SKM-1 (cell line): ENCODE data around the gene CHIC1.
"Not testable (repeated sequence)": the region's sequence is repeated elsewhere in the genome, so short reads cannot be mapped to it uniquely, and the experiment has no call there.

ENCODE experiments used
- DNase-seq: peaks from one replicate; lab custom pipeline; 2025; ENCODE audit not compliant: unreplicated experiment; lab: John Stamatoyannopoulos, UW

CHIC1 gene

DNA sequence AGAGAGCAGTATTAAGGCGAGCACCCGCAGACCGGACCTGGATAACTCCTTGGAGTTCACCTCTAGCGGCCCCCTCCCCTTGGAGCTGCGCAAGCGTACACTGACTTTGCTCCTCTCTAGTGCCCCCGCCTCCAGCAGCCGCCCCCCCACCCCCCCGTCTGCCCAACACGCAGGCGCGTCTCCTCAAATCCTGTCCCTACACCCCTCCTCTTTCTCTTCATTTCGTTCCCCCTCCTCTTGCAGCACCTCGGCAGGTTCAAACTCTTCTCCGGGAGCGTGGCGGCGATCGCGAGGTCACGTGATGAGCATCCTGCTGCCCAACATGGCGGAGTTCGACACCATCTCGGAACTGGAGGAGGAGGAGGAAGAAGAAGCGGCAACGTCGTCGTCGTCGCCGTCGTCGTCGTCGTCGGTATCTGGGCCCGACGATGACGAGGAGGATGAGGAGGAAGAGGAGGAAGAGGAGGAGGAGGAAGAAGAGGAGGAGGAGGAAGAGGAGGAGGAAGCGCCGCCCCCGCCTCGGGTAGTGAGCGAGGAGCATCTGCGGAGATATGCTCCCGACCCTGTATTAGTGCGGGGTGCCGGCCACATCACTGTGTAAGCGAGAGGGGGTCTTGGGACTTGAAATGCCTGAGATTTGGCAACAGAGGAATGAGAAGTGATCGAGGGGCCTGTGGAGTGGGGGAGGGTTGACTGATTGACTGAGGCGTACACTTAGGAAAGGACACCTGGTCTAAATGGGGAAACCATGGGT is at the start of gene CHIC1:
Gene CHIC1, plus strand, starts transcription at position 214 of the 754 bp plus-strand sequence. Its CDS starts 88 bp downstream, at position 302.
- peak; percentile 45 for DNase-seq

DNA sequence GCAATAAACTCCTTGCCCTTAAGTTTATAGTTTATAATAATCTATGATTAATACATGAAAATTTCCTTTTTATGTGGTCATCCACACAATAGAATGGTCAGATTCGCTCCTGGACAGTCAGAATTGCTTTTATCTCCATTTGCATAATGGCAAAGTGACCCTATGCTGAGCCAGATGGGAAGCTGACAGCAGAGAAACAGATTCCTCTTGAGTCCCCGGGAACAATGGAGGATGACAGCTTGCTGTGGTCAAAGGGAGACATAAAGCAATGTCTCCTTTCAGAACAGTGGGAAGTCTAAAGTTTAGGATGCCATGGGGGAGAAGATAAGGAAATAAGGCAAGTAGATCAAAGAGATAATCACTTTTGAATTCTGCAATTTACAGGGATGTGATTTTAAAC is 40.2 kb upstream of the CHIC1 start:
- not testable (repeated sequence) for DNase-seq

DNA sequence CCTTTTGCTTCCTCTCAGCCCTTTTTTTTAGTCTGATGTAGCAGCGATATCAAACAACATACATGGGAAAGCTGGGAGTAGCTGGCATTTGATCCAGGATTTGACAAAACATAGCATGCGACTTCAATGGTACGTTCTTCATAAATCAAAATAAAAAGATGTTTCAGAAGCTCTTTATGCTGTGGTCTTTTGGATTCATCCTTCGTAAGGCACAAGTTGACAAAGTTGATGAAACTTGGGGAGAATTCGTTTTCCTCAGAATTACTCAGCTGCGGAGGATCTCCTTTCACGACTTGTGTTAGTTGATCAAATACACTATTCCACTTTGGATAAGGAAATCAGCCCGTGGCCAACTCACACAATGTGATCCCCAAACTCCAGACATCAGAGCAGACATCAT is 38.1 kb upstream of the CHIC1 start:
- DNase-seq, result no peak

DNA sequence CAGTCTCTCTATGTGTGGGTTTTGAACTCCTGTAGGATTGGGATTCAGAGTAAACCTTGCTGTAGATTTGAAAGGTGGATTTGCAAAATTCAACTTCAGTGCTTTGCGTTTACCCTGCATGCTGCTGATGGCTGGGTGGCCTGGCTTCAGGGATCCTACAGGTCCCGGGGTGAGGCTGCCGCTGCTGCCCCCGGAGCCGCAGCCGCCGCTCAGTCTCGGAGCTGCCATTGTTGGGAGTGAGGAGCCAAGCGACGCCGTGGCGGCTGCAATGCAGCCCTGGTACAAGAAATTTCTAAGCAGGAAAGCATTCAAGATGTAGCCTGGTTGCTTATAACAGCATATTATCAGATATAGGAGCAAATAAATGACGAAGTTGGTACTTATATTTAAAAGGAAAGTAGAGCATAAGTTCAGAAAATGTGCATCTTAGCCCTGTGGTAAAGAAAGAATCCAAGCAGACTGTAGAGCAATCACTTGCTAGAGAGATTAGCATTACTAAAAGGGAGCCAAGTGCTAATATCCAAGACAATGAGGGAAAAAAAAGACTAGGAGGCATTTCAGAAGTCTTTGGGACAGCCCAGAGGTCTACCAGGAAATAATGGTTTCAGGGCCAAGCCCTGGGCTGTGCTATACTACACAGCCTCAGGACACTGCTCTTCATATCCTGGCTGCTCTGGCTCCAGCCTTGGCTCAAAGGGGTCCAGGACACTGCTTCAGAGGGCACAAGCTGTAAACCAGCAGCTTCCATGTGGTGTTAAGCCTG is 36.9 kb upstream of the CHIC1 start:
- DNase-seq, result no peak

DNA sequence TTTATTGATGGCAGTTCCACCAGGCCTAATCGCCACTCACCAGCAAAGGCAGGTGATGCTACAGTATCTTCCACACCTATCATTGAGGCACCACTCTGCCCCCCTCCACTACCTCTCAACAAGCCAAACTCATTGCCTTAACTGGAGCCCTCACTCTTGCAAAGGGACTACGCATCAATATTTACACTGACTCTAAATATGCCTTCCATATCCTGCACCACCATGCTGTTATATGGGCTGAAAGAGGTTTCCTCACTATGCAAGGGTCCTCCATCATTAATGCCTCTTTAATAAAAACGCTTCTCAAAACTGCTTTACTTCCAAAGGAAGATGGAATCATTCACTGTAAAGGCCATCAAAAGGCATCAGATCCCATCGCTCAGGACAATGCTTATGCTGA is 31.3 kb upstream of the CHIC1 start:
- DNase-seq, result not testable (repeated sequence)

DNA sequence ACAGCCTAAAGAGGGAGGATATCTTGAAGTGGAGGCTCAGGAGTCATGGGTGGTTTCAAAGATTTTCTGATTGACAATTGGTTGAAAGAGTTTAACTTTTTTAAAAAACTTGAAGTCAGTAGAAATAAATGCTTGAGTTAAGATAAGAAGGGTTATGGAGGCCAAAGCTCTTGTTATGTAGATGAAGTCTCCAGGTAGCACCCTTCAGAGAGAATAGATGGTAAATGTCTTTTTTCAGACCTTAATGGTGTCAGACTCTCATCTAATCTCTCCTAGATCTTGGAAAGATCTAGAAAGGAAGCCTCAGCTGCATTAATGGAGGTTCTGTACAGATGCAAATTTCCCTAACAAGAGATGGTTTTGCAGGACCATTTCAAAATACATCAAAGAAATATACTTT is 6.8 kb upstream of the CHIC1 start:
- no peak for DNase-seq

DNA sequence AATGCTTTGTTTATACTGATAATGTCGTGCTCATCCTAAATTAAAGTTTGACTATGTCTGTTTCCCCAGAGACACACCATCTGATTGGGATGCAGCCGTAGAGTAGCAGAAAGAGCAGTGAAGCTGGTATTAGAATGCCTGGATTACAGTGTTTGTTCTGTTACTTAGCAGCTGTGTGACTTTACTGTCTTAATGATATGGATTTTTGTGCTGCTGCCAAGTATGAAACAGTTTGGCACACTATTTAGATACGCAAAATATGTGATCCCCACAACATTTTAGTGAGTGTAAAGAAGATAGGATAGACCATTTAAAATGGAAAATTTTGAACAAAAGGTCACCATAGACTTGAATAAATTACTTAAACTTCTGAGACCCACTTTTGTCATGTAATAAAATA is 1.2 kb upstream of the CHIC1 start:
- DNase-seq, result no peak

DNA sequence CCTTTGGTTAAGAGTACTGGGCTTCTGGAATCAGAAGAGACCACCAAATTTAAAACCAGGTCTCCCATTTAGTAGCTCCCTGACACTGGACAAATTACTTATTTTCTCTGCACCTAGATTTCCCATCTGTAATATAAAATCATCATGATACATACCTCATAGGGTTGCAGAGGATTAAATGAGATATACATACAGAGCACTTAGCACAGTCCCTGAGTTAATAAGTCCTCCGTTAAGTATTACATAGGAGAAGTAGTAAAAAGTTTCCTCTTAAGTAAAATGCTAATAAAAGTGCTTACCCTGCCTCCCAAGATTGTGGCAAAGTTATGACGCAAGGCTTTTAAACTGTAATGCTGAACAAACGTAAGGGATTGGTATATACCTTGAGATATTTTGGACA is 539 bp upstream of the CHIC1 start:
- DNase-seq, result no peak

DNA sequence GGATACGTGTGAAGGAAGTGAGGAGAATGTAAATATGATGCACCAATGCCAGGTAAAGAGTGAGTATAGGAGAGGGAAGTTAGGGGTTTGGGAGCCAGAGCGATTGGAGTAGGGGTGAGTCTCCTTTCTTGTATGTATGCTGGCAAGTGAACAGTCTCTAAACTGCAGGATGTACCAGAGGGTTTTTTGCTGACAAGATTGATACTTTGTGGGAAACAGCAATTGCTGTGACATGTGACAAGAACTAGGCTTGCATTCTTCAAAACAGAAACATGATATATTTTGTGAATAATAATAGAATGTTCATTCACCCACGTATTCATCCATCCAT is 706 bp downstream of the CHIC1 start:
- no peak for DNase-seq

DNA sequence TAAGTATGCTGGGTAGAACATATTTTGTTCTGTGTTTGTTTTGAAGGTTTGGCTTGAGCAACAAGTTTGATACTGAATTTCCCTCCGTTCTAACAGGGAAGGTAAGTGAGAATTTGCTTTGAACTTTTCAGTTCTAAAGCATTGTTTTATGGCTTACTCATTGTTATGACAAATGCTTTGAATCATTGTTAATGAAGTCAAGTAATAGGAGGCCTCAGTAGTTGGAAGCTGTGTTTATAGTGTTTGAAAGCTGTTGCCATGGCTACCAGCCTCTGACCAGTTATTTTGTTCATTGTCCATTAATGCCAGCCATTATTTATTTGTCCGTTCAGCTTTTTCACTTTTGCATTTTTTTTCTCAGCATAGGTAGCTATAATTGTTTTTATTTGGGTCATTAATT is 14.4 kb downstream of the CHIC1 start:
- no peak for DNase-seq

DNA sequence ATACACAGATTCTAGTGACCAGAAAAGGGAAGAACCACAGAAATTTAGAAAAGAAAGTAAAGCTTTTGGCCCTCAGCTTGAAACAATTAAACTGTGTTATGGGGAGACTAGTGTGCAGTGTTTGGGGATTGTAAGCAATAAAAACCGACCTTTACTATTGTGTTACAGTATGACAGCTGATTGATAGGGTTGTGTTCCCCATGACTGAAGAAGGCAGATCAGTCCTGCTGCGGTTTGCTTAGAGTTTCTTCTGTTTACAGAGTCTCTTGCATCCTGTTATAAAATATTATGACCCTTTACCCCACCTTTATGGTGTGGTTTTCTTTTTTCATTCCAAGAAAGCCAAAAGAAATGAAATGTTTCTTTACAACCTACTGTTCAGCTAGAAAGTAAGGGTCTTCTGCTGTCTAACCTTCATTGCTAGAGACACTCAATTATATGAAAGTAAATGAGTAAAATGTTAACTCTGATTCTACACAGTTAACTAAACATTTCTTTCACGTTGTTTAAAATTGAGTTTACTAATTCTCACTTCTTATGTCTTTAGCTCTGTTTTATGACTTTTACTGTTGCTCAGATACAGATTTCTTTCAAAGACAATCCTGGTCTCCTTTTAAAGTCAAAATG is 18.1 kb downstream of the CHIC1 start:
- no peak for DNase-seq

DNA sequence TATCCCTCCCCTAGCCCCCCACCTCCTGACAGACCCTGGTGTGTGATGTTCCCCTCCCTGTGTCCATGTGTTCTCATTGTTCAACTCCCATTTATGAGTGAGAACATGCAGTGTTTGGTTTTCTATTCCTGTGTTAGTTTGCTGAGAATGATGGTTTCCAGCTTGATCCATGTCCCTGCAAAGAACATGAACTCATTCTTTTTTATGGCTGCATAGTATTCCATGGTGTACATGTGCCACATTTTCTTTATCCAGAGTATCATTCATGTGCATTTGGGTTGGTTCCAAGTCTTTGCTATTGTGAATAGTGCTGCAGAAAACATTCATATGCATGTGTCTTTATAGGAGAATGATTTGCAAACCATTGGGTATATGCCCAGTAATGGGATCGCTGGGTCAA is 34.8 kb downstream of the CHIC1 start:
- not testable (repeated sequence) for DNase-seq

DNA sequence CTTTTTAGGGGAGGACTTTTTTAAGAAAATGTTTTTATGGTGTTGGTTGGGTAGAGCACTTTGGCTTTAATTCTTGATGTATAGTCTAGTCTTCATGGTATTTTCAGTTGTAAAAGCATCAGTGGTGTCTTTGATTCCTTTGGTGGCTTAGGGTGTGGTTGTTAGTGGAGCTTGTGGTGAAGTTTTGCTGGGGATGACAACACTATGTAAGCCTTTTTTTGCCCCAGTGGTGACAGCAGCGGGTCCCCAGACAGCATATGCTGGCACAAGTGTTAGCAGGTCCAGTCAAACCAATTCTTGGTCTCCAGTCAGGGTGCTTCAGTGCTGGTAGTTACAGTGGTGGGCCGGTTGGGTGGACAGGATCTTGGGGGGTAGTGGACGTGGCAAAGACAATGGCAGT is 52.0 kb downstream of the CHIC1 start:
- no peak for DNase-seq

DNA sequence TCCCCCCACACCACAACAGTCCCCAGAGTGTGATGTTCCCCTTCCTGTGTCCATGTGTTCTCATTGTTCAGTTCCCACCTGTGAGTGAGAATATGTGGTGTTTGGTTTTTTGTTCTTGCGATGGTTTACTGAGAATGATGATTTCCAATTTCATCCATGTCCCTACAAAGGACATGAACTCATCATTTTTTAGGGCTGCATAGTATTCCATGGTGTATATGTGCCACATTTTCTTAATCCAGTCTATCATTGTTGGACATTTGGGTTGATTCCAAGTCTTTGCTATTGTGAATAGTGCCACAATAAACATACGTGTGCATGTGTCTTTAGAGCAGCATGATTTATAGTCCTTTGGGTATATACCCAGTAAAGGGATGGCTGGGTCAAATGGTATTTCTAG is 78.7 kb downstream of the CHIC1 start:
- not testable (repeated sequence) for DNase-seq

DNA sequence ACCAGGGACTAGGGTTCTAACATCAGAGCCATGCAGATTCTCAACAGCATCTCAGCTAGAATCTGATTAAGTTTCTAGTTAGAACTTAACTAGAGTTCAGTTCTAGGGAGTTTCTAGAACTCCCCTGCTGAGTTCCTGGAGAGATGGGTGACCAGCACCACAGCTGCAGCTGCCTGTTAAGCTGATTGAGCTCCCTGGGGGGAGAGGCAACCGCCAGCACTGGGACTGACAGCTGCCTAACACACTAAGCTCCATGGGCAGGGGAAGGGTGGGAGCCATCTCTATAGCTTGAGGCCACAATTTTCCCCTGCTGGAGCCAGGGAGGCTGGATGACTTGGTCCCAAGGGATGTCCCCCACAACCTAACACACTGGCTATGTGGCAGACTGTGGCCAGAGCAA is 84.2 kb downstream of the CHIC1 start:
- no peak for DNase-seq

DNA sequence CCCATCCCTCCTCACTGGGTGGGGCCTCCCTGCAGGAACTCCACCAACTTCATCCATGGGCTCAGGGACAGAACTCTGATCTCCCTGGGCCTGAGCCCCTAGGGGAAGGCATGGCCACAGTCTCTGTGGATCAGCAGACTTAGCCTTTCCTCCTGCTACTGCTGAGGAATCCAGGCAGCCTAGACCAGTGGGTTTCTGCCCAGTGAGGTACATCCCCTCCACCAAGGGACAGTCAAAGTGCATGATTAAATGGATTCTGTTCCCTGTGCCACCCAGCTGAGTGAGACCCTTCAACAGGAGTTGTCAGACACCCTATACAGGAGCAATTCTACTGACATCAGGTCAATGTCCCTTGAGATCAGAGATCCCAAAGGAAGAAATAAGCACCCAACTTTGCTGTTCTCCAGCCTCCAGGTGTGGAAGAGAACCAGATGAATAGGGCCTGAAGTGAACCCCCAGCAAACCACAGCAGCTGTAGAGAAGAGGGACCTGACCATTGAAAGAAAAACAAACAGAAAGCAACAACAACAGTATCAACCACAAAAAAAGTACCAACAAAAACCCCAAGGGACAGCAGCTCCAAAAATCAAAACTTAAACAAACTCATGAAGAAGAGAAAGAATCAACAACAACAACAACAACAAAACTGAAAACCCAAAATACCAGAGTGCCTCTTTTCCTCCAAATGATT is 84.8 kb downstream of the CHIC1 start:
- DNase-seq, result no peak

DNA sequence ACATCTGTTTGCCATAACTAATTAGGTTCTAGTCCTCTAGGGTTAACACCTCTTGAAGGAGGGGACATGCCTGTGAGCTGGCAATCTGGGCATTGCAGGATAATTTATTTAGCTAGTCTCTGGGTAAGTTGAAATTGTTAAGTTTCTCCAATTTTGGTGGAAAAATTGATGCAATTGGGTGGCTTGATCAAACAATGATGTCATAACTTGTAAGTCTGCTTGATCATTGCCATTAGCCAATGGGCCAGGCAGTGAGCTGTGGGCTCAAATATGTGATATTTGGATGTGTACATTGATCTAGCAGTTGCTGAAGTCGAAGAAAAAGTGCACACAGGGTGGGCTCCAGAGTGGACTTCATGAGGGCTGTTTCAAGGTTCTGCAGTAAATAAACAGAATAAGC is 98.3 kb downstream of the CHIC1 start:
- not testable (repeated sequence) for DNase-seq

DNA sequence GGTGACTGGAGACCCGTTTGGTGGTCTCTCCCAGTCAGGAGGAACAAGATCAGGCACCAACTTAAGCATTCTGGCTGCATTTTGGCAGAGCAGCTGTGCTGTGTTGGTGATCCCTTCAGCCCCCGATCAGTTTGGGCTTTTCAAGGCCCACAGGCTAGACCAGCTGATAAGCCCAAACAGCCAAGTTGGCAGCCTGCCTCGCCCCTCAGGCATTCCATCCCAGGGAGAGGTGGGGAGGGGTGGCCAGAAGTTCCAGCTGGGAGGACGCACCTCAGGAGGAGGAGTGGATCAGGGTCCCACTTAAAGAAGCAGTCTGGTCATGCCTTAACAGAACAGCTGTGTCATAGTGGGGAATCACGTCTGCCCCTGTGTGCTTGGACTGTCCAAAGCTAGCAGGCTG is 105.8 kb downstream of the CHIC1 start:
- no peak for DNase-seq

DNA sequence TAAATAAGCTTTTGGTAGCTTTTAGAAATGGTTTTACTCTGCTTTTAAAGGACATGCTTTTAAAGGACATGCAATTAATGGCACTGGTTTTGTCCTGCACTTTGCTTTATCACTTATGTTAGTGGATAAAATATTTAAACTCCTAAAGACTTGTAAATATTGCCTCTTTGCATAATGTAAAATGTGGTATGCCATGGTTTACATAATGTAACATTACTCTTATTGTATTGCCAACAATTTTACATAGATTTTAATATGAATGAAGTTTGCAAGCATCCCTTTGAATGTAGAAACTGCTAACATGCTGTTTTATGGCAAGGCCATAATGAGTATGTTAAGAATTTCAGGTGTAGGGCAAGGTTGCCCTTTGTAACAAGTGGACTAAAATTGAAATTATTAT is 118.4 kb downstream of the CHIC1 start:
- no peak for DNase-seq

DNA sequence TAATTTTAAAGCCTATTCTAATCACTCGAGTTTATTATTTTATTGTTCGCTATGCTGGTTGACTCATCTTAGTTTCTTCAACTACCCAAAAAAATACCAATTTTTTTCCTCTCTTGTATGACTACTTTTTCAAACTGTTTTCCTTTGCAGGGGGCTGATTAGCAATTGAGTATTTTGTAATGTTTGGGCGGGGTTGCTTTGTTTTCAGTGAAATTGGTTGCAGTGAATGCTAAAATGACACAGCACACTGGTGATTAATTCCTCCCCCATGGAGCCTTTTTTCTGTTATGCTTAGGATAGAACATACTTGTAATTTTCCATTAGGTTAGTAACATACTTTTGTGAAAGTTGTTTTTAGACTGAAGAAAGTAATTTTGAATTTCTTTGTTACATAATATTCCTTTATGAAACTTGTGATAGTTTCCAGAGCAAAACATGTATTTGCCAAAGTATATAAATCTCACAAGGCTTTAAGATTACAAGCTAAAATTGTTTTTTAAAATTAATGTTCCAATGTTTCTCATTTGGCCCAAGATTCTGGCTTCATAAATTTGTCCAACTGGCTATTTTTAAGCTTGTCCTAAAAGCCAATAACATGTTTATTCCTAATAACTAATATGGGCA is 120.4 kb downstream of the CHIC1 start:
- no peak for DNase-seq

DNA sequence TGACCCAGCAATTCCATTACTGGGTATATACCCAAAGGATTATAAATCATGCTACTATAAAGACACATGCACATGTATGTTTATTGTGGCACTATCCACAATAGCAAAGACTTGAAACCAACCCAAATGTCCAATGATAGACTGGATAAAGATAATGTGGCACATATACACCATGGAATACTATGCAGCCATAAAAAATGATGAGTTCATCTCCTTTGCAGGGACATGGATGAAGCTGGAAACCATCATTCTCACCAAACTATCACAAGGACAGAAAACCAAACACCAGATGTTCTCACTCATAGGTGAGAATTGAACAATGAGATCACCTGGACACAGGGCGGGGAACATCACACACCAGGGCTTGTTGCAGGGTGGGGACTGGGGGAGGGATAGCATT is 144.0 kb downstream of the CHIC1 start:
- DNase-seq, result not testable (repeated sequence)
